ENCODE results near the gene BOK.
A peak's percentile ranks its signal among the peaks of the same experiment; 100 is the strongest.
"Not testable (repeated sequence)": the region's sequence is repeated elsewhere in the genome, so short reads cannot be mapped to it uniquely, and the experiment has no call there.

BOK gene

GRCh38 chr2:241559323-241560161, 997 bp downstream of the BOK start:
- peak in 1 of 2 experiments; percentile 27 for DNase-seq

GRCh38 chr2:241560162-241560882, 1.8 kb downstream of the BOK start:
- no peak for DNase-seq

- DNase-seq = no peak
Observed at GRCh38 chr2:241560883-241561474, 2.4 kb downstream of the BOK start.

DNA sequence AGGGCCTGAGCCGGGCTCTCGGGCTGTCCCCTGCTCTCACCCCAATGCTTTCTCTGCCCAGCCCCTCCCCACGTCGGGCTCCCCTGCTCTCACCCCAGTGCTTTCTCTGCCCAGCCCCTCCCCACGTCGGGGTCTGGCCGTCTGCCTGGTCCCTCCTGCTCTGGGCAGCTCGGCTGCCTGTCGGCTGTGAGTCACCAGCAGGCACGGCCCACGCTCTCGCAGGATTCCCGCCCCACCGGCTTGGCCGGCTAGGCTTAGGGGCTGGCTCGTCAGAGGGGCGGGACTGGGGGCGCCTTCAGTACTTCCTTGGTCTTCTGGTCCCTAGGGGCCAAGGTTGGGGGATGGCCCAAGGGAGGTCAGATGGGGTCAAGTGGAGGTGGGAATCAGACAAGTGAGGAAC, 3.3 kb downstream of the BOK start:
- no peak for DNase-seq

GRCh38 chr2:241562269-241562891, 3.8 kb downstream of the BOK start:
- no peak for DNase-seq

DNA sequence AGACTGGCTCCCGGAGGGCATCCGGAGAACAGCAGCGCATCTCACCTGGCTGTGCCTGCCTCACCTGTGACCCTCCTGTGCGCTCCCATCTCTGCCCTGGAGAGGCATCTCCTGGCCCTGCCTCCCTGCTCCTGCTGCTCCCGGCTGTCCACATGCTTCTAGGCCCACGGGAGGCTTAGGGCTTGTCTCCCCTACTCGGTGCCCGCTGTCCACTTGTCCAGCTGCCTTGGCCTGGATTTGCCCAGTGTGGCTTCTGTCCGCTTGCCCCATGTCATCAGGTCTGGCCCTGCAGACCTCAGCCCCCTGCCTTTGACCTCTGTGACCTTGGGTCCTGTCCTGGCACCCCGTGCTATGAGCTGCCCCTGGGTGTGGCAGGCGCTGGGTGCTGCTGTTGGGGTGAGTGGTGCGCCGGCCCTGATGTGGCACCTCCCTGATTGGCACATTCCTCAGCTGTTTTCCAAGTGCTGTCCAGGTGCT, 4.5 kb downstream of the BOK start:
- DNase-seq = no peak

- DNase-seq = no peak
Observed at GRCh38 chr2:241563571-241563980, 5.0 kb downstream of the BOK start.

DNA sequence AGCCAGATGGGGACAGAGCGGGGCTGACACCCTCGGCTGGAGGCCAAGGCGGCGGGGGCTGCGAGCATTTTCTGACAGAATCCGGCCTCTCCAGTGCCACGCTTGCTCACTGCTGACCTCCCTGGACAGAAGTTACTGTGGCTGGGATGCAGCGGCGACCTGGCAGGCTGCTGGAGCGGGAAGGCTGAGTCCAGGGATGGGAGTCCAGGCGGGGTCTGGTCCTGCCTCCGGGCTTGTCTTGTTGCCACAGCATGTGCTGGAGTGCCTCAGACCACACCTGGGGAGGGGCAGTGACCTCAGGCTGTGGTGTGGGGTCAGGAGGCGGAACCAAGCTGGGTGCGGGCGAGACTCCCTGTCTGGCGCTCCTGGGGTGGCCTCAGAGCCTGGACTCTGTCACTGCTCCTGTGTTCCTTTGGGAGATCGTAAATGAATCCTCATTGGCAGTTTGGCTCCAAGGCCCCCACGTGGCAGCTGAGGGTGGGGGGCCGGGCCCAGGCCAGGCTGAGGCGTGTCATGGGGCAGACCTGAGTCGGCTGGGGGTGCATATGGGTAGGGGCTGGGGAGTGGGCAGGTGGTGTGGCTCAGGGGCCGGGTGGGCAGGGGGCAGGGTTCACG, 5.5 kb downstream of the BOK start:
- no peak for DNase-seq

DNA sequence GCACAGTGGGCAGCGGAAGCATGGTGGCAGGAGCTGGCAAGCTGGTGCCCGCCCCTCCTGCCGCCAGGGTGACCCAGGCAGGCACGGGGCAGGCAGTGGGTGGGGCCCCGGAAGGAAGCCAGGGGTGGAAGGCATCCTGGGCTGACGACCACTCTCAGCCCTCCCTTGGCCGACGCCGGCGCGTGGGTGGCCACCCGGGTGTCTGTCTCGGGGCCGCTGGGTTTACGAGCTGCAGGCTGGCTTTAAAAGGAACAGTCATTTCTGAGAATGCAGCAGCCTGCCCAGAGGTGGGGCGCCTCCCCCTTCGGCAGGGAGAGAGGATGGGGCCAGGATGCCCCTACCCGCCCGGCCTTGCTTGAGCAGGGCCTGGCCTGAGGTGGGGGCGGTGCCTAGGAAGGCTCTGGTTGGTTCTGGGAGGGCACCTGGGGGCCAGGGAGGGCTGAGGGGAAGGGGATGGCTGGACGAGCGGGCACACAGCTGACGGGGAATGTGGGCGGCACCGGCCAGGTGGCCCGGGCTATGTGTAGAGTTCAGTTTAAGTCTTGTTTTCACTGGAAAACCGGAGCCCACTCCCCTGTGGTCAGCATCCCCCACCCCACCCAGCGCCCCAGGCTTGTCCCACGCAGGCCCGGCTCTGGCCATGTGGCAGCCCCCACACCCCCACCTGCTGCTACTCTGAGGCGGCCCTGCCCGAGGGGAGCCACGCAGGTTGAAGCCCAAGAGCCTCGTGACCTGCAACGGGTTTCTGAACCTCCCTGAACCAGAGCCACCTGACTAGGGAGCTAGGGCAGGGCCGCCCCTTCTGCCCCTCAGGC, 6.3 kb downstream of the BOK start:
- no peak for DNase-seq

GRCh38 chr2:241565411-241565810, 6.9 kb downstream of the BOK start:
- no peak for DNase-seq

DNA sequence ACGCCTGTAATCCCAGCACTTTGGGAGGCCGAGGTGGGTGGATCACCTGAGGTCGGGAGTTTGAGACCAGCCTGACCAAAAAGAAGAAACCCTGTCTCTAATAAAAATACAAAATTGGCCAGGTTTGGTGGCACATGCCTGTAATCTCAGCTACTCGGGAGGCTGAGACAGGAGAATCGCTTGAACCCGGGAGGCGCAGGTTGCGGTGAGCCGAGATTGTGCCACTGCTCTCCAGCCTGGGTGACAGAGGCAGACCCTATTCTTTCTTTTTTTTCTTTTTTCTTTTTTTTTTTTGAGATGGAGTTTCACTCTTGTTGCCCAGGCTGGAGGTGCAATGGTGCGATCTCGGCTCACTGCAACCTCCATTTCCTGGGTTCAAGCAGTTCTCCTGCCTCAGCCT, 7.5 kb downstream of the BOK start:
- DNase-seq = not testable (repeated sequence)

GRCh38 chr2:241566468-241566867, 7.9 kb downstream of the BOK start:
- no peak for DNase-seq

GRCh38 chr2:241567266-241567665, 8.7 kb downstream of the BOK start:
- not testable (repeated sequence) for DNase-seq

- no peak for DNase-seq
Observed at GRCh38 chr2:241567776-241568175, 9.2 kb downstream of the BOK start.

- no peak for DNase-seq
Observed at GRCh38 chr2:241568726-241569125, 10.2 kb downstream of the BOK start.

GRCh38 chr2:241569831-241570281, 11.3 kb downstream of the BOK start:
- no peak for DNase-seq

- no peak for DNase-seq
Observed at GRCh38 chr2:241570961-241571581, 12.5 kb downstream of the BOK start.

- DNase-seq = peak in 1 of 2 experiments; percentile 34
Observed at GRCh38 chr2:241571821-241572620, 13.5 kb downstream of the BOK start.

GRCh38 chr2:241572915-241573651, 14.5 kb downstream of the BOK start:
- not testable (repeated sequence) for DNase-seq

GRCh38 chr2:241573741-241574140, 15.2 kb downstream of the BOK start:
- no peak for DNase-seq
